VCaP (cell line): ENCODE data around the gene SALL3.

Source experiments
- H3K27ac ChIP-seq: fragments of 450-650 bp; 2 replicates; pipeline ENCODE4 v1.5.1; 2017
- CTCF ChIP-seq: fragments of 450-650 bp; conservative IDR thresholded peaks from 2 replicates; pipeline ENCODE4 v1.5.1; 2017; ENCODE audit warnings: mild to moderate bottlenecking, moderate library complexity

Gene SALL3

GRCh38 chr18:78976765-78977636, 2.6 kb upstream of the SALL3 start:
- no peak overlapping the region for H3K27ac ChIP-seq
- TF ChIP-seq CTCF = no peak

- no peak overlapping the region for H3K27ac ChIP-seq
- TF ChIP-seq CTCF = no peak
Measured at GRCh38 chr18:78977637-78978348, 1.8 kb upstream of the SALL3 start.

GRCh38 chr18:78978349-78979055, 1.1 kb upstream of the SALL3 start:
- no peak overlapping the region for H3K27ac ChIP-seq
- TF ChIP-seq CTCF = no peak

- TF ChIP-seq CTCF = no peak
- no peak overlapping the region for H3K27ac ChIP-seq
Measured at GRCh38 chr18:78979056-78979729, 425 bp upstream of the SALL3 start.

- no peak for TF ChIP-seq CTCF
- H3K27ac ChIP-seq = no peak overlapping the region
Measured at GRCh38 chr18:78980279-78980771, 707 bp downstream of the SALL3 start.

- no peak for TF ChIP-seq CTCF
- H3K27ac ChIP-seq = no peak overlapping the region
Measured at GRCh38 chr18:78980777-78981380, 1.3 kb downstream of the SALL3 start.
